HG02870 (cell line): Measurements from ENCODE around the gene TMEM54.
"Not testable (repeated sequence)": the region's sequence is repeated elsewhere in the genome, so short reads cannot be mapped to it uniquely, and the experiment has no call there.

Experiments used
- ATAC-seq: cut with Tn5 transposase; IDR thresholded peaks from one replicate; pipeline ENCODE4 v1.9.1; 2021; ENCODE audit warnings: mild to moderate bottlenecking, moderate library complexity; ENCODE audit not compliant: unreplicated experiment

TMEM54 gene

GRCh38 chr1:32919811-32920733 lies 18.9 kb upstream of the TMEM54 start:
- ATAC-seq = no peak

DNA sequence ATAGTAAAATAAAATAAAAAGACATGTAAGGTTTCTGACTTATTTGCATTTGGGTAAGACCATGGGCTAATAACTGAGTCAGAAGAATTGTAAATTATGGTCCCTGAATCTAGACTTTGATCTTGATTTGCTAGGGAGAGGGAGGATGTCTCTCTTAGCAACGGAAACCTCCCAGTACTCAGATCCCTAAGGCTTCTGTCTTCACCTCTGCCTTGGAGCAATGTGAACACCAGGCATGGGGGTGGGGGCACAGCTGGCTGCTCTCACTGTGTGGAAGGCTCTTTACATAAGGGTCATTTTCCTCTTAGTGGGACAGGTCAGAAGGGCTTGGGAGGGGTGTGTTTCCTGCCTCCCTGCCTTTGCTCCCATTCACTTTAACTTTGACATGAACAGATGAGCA lies 17.0 kb upstream of the TMEM54 start:
- ATAC-seq = no peak

DNA sequence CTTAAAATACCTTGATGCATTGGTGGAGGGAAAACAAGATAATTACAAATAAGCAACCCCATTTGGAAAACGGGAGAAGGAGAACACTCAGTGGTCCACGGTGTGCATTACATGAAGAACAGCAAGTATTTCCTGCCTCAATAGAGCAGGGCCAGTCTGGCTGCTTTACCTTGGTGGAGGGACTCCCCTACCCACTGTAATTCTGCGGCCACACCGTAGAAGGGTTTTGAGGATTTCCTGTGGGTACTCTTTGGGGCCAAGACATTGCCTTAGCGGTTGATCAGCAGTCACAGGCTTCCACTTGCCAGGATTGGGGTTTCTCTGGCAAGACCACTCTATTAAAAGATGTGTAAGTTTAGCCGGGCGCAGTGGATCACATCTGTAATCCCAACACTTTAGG lies 16.3 kb upstream of the TMEM54 start:
- no peak for ATAC-seq

DNA sequence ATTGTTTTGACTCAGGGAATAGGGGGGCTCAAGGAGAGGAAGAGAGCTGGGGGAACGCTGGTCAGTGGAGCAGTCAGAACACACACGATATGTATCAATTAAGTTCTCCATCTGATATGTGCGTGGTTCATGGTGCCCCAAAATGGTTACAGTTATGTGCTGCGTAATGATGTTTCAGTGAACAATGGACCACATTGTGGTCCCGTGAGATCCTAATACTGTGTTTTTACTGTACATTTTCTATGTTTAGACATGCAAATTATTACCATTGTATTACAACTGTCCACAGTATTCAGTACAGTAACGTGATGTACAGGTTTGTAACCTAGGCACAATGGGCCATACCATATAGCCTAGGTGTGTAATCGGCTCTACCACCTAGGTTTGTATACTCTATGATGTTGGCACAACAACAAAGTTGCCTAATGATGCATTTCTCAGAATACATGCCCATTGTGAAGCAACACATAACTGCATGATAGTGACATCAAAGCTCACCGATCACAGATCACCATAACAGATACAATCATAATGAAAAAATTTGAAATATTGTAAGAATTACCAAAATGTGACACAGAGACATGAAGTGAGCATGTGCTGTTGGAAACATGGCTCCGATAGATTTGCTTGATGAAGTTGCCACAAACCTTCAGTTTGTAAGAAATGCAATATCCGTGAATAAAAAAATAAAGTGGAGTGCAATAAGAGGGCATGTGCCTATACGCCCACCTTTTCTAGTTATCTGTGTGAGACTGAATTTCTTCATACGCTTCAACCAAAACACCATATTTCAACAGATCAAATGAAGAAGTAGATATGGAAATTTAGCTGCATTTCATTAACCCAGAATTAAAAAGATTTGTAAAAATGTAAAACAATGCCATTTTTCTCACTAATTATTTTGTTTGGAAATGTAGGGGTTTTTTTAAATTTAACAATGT lies 14.8 kb upstream of the TMEM54 start:
- no peak for ATAC-seq

- ATAC-seq = no peak
Observed at GRCh38 chr1:32910319-32910718, 9.1 kb upstream of the TMEM54 start.

- ATAC-seq = no peak
Observed at GRCh38 chr1:32907435-32907834, 6.2 kb upstream of the TMEM54 start.

DNA sequence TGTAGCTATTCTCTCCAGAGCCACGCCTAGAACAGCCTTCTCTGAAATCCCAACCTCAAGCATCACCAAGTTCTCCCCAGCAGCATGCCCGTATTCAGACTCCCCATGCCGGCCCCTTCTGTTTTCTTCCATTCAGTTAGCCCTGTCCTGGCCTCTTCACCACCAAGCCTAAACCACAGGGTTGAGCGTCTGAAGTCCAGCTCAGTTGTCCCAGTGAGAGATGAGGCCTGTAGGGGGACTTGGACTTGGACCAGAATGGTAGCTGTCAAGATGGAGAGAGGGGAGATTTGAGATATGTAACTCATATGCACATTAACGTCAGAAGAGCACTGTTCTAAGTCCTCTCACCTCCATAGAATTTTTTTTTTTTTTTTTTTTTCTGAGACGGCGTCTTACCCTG lies 5.5 kb upstream of the TMEM54 start:
- no peak for ATAC-seq

GRCh38 chr1:32905588-32905987 lies 4.4 kb upstream of the TMEM54 start:
- ATAC-seq = not testable (repeated sequence)

- no peak for ATAC-seq
Observed at GRCh38 chr1:32904797-32905196, 3.6 kb upstream of the TMEM54 start.

DNA sequence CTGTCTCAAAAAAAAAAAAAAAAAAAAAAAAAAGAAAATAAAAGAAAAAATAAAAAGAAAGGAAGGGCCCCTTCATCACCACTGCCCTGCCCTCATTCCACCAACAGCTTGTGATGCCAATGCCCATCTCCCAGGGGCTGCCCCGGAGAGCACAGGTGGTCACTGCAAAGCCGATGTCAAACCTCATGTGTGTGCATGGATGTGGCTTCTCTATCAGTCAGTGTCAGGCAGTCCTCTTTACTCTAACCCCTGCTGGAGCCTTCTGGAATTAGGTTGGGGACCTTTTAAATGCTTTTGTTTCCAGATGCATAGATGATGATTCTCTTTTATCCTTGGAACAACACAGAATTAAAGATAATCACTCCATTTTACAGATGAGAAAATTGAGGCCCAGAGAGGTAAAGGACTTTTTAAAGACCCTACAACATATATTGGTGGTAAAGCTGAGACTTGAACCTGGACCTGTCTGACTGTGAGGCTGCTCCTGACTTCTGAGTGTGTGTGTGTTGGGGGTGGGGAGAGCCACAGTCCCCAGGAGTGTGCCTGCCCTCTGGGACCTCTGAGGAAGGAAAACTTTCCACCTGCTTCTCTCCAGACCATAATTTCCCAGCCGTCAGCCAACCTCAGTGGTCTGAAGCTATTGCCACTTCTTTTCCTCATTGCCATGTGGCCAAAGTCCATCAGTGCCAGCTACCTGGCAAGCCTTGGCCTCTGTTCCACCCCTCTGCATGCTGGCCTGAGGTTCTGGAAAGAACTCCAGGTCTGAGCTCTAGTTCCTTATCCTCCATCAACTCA lies 3.0 kb upstream of the TMEM54 start:
- no peak for ATAC-seq

- ATAC-seq = no peak
Observed at GRCh38 chr1:32902535-32902920, 1.3 kb upstream of the TMEM54 start.

GRCh38 chr1:32901823-32902534 lies 790 bp upstream of the TMEM54 start:
- ATAC-seq = no peak

- no peak for ATAC-seq
Observed at GRCh38 chr1:32900371-32900955, 726 bp downstream of the TMEM54 start.

DNA sequence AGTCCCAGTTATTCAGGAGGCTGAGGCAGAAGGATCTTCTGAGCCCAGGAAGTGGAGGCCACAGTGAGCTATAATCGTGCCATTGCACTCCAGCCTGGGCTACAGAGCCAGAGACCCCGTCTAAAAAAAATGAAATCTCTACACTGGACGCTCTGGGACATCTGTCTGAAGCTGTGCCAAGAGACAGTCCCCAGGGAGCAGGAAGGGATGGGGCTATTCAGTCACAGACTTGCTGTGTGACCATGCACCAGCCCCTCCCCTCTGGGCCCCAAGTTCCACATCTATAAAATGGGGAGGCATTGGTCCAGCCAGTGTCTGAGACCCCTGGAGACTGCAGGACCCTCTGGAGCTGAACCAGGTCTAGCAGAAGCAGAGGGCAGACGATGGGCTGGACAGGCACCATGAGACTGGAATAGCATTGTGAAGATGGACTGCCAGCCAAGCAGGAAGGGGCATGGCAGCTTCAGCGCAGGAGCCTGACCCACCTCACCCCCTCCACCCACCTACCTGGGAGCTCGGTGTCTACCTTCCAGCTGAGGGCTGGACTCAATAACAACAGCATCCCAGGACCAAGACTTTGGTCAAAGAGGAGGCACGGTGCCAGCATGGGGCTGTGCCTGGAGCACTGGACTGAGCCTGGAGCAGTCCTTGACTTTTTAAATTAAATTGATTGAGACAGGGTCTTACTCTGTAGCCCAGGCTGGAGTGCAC lies 1.4 kb downstream of the TMEM54 start:
- no peak for ATAC-seq

DNA sequence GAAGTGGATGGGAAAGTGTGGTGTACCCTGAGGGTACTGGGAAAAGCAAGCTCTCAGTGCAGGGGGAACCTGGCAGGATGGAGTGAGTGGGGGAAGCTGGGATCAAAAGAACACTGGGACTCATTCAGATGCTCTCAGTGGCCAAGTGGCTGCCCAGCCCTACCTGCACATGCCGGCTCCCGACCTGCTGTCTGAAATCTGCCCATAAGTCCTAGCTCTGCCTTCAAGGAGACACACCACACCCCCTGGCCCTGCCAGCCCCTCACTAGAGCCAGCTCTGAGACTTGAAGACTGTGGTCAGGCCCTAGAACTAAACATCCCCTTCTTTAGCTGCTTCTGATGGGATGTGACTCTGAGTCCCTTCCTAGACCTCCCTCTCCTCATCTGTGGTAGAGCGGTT lies 2.2 kb downstream of the TMEM54 start:
- ATAC-seq = no peak

GRCh38 chr1:32898056-32898455 lies 3.1 kb downstream of the TMEM54 start:
- no peak for ATAC-seq

- ATAC-seq = no peak
Observed at GRCh38 chr1:32897082-32898049, 3.8 kb downstream of the TMEM54 start.

DNA sequence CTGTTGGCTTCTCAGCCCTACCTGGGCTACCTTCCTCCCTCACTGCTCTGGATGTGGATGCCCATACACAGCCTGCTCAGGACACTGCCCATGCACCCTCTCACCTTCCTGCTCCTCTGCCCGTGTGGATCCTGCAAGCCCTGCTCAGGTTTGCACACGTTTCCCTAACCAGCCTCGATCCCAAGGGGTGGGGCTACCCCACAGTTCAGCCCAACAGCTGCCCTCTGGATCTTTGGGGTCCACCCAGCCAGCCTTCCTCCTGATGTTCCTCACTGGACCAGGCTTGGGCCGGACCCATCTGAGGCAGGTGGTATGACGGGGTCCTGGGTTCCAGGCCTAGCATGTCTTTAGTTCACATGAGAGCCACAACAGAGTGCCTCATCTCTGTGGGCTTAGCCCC lies 4.7 kb downstream of the TMEM54 start:
- ATAC-seq = no peak
